ENCODE measurements around the gene MIX23. TPM values are rescaled to one million over a fixed set of nuclear protein-coding genes. Genes with fewer than 3 reads are reported as not detected.

MIX23 gene
- total RNA-seq, 1 donor from 2014 or later: 18.3 TPM

DNA sequence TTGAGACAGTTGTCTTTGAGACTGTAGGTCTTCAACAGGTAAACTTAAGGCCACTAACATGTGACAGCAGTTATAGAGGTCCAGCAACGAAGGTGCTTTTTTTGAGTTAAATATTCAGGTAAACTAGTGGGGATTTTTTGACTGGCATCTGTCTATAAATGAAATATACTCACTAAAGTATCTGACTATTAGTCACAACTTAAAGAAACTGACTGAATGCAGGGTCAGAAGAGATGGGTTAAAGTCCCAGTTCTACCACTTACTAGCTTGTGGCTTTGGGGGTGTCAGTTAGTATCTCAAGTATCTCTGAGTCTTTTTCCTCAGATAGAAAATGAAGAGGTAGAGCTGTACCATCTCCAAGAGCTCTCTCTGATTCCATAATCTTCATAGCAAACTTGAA is 18.0 kb downstream of the MIX23 start:
- ATAC-seq (no peak), DNase-seq (no peak)
- no peaks in the 10 kb centered on the region for H3K27me3 ChIP-seq (ENCODE audit: low read depth)
- no peaks in the 10 kb centered on the region for H3K9me3 ChIP-seq
- peaks cover 64% of the 10 kb centered on the region for H3K36me3 ChIP-seq
- TF ChIP-seq, protein P1, sequence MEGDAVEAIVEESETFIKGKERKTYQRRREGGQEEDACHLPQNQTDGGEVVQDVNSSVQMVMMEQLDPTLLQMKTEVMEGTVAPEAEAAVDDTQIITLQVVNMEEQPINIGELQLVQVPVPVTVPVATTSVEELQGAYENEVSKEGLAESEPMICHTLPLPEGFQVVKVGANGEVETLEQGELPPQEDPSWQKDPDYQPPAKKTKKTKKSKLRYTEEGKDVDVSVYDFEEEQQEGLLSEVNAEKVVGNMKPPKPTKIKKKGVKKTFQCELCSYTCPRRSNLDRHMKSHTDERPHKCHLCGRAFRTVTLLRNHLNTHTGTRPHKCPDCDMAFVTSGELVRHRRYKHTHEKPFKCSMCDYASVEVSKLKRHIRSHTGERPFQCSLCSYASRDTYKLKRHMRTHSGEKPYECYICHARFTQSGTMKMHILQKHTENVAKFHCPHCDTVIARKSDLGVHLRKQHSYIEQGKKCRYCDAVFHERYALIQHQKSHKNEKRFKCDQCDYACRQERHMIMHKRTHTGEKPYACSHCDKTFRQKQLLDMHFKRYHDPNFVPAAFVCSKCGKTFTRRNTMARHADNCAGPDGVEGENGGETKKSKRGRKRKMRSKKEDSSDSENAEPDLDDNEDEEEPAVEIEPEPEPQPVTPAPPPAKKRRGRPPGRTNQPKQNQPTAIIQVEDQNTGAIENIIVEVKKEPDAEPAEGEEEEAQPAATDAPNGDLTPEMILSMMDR (IDR thresholded peaks at IDR 0.05): no peak
- H3K4me1 ChIP-seq: no peaks in the 10 kb centered on the region
- H3K27ac ChIP-seq: no peak overlapping the region
- intact Hi-C loops (cut with DNase I): no loop called here
- H3K4me3 ChIP-seq: no peak overlapping the region

GRCh38 chr3:122364490-122364889 is 18.5 kb downstream of the MIX23 start:
- H3K4me1 ChIP-seq: no peaks in the 10 kb centered on the region
- no peak for DNase-seq
- H3K27me3 ChIP-seq (ENCODE audit: low read depth): no peaks in the 10 kb centered on the region
- no peak overlapping the region for H3K4me3 ChIP-seq
- H3K9me3 ChIP-seq: no peaks in the 10 kb centered on the region
- no peak for ATAC-seq
- H3K36me3 ChIP-seq: peaks cover 58% of the 10 kb centered on the region
- H3K27ac ChIP-seq: no peak overlapping the region
- intact Hi-C loops (cut with DNase I): no loop called here
- TF ChIP-seq, protein P1 (IDR thresholded peaks at IDR 0.05): no peak

DNA sequence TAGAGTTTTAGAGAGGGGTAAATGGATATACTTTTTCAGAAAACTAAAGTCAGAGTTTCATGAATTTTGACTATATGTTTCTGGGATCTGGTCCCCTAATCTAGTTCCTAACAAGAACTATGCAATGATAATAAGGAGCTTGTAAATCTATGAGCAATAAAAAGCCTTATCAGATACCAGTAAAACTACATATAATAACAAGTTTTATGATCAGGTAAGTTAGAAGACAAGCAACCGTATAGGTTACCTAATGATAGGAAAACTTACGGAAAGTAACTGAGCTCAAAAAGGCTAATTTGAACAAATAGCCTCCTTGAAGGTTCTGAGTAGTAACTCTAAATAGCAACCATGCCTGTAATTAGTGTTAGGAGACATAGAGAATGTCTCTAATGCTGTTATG is 21.0 kb downstream of the MIX23 start:
- Histone ChIP-seq H3K4me3 (no peak overlapping the region), H3K27me3 (ENCODE audit: low read depth) (no peaks in the 10 kb centered on the region), H3K36me3 (peaks cover 65% of the 10 kb centered on the region), H3K9me3 (no peaks in the 10 kb centered on the region), H3K27ac (no peak overlapping the region), H3K4me1 (no peaks in the 10 kb centered on the region)
- TF ChIP-seq, protein P1 (IDR thresholded peaks at IDR 0.05): no peak
- DNase-seq (no peak), ATAC-seq (no peak)
- intact Hi-C loops (cut with DNase I): no loop called here

GRCh38 chr3:122358703-122359032 is 24.4 kb downstream of the MIX23 start:
- no peak overlapping the region for H3K4me3 ChIP-seq
- TF ChIP-seq, protein P1 (IDR thresholded peaks at IDR 0.05): no peak
- no peaks in the 10 kb centered on the region for H3K27me3 ChIP-seq (ENCODE audit: low read depth)

GRCh38 chr3:122357828-122358702 is 25.0 kb downstream of the MIX23 start:
- Histone ChIP-seq H3K4me3 (no peak overlapping the region), H3K36me3 (peaks cover 41% of the 10 kb centered on the region), H3K9me3 (no peaks in the 10 kb centered on the region), H3K4me1 (no peaks in the 10 kb centered on the region), H3K27me3 (ENCODE audit: low read depth) (no peaks in the 10 kb centered on the region), H3K27ac (no peak overlapping the region)
- intact Hi-C loops (cut with DNase I): no loop called here
- DNase-seq (no peak), ATAC-seq (no peak)
- TF ChIP-seq, protein P1 (IDR thresholded peaks at IDR 0.05): no peak

More at GRCh38 chr3:122358703-122359032, 24.4 kb downstream of the MIX23 start:
- ATAC-seq: no peak
- no peak for DNase-seq
- Histone ChIP-seq H3K4me1 (no peaks in the 10 kb centered on the region), H3K27ac (no peak overlapping the region), H3K36me3 (peaks cover 47% of the 10 kb centered on the region), H3K9me3 (no peaks in the 10 kb centered on the region)
- intact Hi-C loops (cut with DNase I): no loop called here
